Frontal cortex (tissue), 4 donors: Measurements from ENCODE around the gene CTNNA3. TPM values are rescaled to one million over a fixed set of nuclear protein-coding genes. Genes with fewer than 3 reads are reported as not detected.
"Not testable (repeated sequence)": the region's sequence is repeated elsewhere in the genome, so short reads cannot be mapped to it uniquely, and the experiment has no call there.

Source experiments
- DNase-seq, 2 donors: peaks; one replicate each; pipeline ENCODE4 v3.0.0; 2012; ENCODE audit warnings: low spot score in 2 of 2
- FAIRE-seq: peaks from 2 replicates; lab custom pipeline; 2012; peaks lifted over from hg19 to GRCh38; lab: Jason Lieb, UNC
- total RNA-seq: library from RNA; depleted of rRNA; stranded (reverse); fragments of >200 nt; gene quantifications from one replicate; pipeline ENCODE4 v1.2.3, GENCODE V29; 2014
- donor health status: control.
- donor health status: control.
- donor health status: control.

The CTNNA3 gene
- total RNA-seq, 1 donor from 2014 or later = 2.0 TPM

DNA sequence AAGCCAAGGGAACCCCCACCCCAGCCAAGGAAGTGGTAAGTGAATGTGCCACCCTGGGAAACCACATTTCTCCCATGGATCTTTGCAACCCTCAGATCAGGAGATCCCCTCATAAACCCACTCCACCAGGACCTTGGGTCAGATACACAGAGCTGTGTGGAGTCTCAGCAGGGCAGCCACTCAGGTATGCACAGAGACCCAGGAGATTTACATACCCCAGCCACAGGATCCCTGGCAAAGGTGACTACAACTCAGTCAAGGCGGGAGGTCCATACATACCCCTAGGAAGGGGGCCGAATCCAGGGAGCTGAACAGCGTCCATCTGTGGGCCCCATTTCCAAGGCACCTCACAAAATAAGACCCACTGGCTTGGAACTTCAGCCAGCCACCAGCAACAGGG is 293.4 kb downstream of the CTNNA3 start:
- FAIRE-seq = no peak
- no peak for DNase-seq

DNA sequence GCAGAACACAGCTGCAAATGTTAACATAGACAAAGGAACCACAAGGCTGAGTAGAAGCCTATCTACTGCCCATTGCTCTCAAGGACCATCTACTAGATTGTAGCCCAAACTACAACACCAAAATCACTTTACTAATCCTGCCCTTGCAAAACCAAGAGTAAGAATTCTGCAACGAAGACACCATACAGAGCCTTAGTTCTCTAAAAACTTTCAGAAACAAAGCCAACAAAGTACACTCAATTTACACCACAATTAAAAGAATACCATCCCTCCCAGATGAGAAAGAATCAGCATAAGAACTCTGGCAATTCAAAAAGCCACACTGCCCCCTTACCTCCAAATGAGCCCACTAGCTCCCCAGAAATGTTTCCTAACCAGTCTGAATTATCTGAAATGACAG is 294.3 kb downstream of the CTNNA3 start:
- FAIRE-seq = no peak
- DNase-seq = no peak

DNA sequence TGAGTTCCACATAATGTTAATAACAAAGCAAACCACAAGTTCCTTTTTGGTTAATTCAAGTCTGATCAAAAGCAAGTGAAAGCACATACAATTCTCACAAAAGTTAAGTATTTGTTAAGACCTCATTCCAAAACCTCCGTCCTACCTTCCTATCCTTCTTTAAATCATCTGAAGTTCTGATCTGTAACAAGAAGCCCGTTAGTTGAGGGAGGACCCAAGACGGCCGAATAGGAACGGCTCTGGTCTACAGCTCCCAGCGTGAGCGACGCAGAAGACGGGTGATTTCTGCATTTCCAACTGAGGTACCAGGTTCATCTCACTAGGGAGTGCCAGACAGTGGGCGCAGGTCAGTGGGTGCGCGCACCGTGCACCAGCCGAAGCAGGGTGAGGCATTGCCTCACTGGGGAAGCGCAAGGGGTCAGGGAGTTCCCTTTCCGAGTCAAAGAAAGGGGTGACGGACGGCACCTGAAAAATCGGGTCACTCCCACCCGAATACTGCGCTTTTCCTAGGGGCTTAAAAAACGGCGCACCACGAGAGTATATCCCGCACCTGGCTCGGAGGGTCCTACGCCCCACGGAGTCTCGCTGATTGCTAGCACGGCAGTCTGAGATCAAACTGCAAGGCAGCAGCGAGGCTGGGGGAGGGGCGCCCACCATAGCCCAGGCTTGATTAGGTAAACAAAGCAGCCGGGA is 309.0 kb downstream of the CTNNA3 start:
- FAIRE-seq = not testable (repeated sequence)

DNA sequence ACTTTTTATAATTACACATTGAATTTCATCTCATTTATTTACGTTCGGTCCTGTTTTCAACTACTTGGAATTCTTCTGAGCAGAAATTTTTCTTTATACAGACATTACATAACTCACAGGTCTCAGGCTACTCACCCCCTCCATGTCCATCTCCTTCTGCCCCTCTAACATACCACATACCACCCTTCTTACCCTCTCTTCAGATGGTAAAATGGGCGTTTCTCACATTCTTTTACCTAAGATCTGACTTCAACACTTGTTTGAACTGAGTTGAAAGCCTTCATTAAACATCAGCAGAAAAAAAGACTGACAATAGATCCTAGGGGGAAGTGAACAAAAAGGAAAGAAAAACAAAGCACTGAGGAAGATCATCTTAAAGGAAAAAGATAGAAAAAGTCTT is 309.7 kb downstream of the CTNNA3 start:
- no peak for DNase-seq
- no peak for FAIRE-seq

More for the DNA sequence above, 309.0 kb downstream of the CTNNA3 start:
- not testable (repeated sequence) for DNase-seq

DNA sequence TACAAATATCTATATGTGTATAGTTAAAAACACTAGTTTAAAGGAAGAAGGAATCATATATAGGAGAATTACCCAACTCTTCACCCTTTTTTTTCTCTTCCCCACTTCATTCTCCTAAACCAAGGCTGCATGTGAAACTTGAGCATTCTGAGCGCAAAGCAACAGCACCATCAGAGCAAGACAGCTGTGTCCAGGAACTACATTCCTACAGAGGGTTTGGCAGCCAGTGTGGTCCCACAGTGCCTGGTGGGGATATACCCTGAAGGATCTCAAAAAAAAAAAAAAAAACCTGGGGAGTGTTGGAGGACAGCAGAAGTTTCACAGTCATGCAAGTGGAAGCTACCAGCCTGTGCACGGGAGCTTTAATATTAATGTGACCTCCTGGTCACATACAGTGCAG is 310.4 kb downstream of the CTNNA3 start:
- DNase-seq = no peak
- no peak for FAIRE-seq

DNA sequence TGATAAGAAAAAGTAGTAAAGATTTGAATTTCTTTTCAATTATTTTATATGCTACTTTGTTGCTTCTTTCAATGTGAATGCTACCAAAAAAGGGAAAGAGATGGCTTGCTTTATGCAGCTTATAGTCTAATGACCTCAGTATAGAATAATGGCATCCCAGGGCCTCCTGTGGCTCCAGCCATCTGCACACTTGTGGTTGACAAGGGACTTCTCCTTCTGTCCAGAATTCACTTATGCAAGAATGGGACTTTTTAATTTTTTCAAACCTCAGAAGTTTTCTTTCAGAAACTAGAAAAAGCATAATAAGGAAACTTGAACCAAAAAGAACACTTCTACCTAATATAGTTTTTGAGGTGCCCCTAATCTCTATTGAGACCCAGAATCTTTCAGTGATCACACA is 310.9 kb downstream of the CTNNA3 start:
- DNase-seq = no peak
- no peak for FAIRE-seq

DNA sequence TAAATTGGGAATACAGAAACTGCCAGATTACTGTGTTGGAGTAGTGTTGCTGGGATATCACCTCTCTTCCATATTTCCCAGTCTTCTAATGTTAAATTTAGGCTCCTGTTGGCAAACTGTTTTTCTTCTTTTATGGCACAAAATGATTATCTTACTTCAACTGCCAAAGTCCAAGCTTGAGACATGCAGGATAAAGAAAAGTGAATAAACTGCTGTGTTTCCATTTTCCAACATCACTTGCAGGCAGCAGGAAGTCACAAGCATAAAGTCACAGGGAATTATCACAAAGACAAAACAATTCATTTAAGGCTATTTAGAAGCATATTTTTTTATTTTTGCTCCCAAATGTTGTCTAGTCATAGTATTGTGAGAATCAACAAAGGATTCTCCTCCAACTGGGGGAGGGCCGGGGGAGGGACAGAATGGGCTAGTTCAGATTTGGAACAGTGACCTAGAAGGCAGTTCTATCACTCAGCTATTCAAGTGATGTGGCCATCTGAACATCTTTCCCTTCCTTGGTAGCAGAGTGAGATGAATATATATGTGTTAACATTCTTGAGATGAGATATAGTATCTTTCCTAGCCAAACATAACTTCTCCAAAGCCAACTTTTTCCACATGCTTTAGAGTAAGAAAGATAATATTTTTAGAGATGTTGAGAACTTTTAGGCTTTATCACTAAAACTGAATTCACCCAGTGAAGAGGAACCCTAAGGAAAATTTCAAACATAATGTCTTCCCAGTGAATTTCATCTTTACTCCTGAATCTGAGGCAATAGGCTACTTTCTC is 364.7 kb downstream of the CTNNA3 start:
- no peak for DNase-seq
- FAIRE-seq = no peak

DNA sequence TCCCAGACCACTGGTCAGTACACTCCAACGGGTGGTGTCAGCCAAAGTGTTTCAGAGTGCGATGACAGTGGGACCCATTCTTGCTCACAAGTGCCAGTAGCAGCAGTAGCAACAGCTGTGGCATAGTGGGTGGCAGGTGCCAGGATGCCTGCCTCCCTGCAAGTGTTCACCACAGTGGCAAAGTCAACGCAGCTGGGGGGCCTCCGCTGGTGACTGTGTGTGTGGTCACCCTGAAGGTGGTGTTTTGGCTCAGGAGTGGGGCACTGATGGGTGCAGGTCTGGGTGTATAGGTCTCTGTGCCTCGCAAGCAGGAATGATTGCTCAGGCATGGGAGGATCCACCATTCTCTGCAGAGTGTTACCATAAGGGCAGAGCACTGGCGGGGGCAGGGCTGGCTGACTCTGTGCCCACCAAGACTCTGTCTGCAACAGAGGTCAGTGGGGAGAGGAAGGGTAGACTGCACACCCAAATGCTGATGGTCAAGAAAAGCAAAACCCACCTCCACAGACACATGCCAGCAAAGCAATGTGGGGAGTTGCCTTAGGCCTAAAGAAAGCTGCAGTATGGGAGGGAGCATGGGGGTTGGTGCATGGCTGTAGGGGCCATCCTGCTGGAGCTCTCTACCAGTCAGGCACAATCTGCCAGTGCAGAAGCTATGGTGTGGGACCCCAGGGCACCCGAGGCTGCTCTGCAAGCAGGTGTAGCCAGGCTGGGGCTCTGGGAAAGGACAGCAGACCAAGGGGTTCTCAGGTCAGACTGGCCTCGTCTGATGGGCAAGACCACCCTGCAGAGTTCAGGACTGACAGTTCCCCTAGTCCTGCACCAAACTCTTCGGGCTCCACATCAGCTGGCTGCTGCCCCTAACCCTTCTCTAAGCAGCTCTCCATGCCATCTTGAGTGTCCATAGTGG is 368.1 kb downstream of the CTNNA3 start:
- DNase-seq (no peak), FAIRE-seq (no peak)

DNA sequence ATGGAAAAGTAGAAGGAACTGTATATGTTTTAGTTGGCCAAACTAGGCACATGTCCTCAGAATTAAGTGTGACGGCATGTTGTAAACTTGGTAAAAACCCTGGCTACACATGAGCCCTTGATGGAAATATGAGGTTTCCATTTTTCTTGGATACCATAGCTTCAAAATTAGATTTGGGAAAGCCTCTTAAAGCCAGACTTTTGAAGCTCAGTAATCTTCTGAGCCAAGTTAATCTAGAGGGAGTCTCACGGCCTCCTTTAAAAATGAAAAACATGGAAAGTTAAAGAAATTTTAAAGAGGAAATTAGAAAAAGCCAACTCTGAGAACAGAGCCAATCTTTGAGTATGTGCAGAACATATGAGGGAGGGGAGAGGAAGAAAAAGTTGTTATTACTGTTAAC is 376.0 kb downstream of the CTNNA3 start:
- DNase-seq = no peak
- no peak for FAIRE-seq

DNA sequence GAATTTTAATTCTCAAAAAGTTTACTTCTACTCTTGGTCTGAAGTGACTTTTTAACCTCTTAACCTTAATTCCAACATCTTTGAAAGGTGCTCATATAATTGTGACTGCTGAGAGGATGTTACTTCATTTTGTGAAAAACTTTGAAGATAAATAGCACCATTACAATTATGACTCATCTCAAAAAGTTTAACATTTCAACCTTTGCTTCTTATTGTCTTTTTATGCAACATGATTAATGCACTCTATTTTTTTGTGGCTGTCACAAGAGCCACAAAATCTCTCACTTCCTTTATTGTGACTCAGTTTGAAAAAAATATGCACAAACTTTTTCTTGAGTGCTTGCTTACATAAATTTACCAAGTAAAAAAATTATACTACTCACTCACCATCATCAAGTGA is 387.1 kb downstream of the CTNNA3 start:
- no peak for DNase-seq
- FAIRE-seq = no peak

DNA sequence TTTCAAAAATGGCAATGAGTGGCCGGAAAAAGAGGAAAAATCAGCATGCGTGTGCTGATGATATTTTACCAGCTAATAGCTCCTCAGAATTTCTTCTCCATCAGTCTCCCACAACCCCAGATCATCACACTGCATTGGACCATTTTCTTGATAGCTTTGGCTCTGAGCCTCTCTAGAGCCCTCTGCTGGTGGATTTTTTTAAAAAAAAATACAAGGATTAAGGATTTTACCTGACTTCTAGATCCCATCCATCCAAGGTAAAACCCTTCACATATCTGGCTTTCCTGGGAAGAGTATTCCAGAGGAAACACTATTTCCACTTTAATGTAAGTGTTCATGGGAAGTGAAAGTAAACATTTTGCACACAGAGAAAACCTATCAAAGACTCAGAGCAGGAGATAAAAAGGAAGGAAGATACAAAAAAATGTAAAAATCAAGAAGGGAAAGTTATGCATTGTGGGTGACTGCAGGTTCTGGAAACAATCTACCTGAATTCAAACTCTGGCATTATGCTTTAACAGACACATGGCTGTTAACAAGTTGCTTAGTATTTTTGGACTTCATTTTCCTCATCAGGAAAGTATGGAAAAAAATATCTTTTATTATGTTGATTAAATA is 389.3 kb downstream of the CTNNA3 start:
- FAIRE-seq = no peak
- peak in 1 of 2 donors; percentile 9 for DNase-seq

DNA sequence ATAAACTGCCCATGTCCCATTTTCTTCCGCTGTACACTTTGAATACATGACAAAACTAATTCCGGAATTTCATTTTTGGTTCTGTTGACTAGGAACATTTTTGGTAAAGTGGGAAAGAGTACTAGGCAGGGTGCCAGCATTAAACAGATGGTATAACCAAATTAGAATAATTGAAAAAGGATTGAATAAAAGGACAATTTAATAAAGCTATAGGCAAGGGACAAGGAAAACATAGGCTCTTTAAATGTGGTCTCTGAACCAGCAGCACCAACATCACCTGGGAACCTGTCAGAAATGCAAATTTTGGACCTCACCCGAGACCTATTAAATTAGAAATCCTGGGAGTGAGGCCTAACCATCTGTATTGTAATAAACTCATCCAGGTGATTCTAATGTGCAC is 393.3 kb downstream of the CTNNA3 start:
- DNase-seq = no peak
- FAIRE-seq = no peak

DNA sequence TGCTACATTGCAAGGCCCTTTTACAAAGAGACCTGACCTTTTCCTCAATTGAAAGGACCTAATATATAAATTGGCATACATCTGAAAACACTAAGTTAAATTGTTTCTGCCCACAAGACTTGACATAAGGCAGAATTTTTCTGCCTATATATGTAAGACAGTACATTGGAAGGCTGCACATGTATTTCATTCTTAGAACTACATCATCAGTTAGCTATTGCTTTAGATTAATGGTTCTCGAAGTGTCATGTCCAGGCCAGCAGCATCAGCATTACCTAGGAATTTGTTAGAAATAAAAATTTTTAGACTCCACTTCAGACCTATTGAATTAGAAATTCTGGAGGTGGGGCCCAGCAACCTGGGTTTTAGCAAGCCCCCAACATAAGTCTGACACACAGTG is 396.2 kb downstream of the CTNNA3 start:
- no peak for DNase-seq
- FAIRE-seq = no peak

DNA sequence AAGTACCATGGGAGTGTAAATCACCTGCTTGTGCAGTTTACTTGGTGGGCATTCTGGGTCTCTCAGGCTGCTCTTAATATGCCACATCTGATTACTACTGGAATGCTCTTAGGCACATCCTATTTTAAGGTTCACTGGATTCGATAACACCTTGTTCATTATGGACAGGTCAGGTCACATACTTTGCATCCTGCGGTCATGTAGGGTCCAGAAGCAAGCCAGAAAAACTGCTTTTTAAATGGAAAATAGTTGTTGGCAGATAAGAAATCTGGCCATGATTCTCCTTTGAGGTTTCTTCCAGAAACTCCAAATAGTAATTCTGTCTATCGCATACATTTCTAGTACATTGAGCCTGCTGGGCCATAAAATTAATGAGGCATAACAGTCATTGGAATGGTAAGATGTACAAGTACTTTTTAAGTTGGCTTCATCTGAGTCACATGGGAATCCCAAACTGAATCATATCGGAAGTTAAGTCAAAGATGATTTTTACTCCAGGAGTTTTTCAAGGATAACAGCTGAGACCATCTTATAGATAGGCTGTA is 398.3 kb downstream of the CTNNA3 start:
- DNase-seq (no peak), FAIRE-seq (no peak)

DNA sequence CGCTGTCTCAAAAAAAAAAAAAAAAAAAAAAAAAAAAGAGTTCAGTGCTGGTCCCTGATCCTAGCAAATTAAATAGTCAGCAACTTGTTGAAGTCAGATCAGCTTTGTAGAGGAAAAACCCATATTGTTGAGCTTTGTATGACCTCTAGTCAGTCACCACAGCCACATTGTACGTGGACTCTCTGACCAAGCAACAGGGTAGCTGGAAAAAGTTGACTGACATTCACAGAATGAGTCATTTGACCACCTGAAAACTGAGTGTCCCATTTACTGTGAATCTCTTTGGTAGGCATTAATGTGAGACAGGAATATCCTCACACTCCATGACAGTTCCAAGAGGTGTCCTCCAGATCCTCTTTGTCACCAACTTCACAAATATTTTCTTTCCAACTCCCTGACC is 399.1 kb downstream of the CTNNA3 start:
- no peak for DNase-seq
- FAIRE-seq = no peak

DNA sequence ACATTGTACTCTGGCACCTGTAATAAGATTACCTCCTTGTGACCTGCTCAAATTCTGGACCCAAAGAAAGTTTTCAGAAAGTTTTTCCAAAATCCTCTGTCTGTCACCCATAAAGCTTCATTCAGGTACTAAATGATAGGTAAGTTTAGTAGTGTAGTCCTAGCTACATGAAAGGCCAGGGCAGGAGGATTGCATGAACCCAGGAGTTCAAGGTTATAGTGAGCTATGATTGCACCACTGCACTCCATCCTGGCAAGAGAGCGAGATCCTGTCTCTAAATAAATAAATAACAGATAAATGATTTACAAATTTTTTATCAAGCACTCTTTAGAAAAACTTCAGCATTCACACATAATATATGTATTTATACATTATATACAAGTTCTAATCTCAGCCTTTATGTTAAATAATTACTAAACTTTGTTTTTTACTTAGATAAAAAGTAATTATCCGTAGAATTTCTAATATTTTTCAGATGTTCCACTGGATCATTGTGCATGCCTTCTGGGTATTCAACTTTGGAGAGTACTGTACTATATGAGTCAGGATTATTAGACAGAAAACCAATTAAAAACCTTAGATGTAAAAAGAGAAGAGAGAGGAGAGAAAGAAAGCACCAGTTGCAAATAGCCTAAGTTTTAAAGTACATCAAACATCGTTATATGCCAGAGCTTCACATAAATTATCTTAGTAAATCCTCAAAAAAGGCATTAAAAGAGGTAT is 407.1 kb downstream of the CTNNA3 start:
- no peak for DNase-seq
- FAIRE-seq = no peak

DNA sequence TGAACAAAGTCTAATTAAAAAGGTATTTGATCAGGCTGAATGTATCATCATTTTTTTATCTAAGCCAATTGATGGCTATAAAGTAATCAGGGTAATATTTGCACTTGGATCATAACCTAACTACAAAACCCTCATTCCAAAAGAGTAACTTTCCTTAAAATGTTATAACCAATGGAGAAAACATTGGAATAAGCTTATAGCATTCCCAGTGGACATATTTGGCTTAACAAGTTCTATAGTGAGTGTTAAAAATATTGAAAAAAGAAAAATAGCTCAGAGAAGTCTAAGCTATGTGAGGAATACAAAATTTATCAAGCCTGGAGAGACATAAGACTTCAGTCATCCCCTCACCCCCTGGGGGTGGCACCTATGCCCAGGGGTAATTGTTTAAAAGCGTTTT is 411.4 kb downstream of the CTNNA3 start:
- no peak for FAIRE-seq
- no peak for DNase-seq

DNA sequence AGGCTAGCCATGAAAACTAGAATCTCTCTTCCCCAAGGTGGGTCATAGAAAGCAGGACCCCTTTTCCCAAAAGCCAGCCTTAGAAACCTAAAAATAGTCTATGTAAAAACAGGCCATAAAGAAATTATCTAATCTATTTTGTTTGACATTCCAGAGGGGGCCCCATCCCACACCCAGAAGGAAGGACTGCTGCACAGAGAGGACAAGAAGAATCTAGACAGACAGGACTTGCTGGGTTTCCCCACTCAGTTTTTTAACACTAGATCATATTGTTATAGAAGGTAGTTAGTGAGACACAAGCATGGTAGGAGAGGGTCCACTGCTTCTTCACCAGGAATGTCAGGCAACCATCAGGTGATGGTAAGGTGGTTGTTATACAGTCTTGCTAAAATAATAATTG is 413.1 kb downstream of the CTNNA3 start:
- no peak for FAIRE-seq
- no peak for DNase-seq

DNA sequence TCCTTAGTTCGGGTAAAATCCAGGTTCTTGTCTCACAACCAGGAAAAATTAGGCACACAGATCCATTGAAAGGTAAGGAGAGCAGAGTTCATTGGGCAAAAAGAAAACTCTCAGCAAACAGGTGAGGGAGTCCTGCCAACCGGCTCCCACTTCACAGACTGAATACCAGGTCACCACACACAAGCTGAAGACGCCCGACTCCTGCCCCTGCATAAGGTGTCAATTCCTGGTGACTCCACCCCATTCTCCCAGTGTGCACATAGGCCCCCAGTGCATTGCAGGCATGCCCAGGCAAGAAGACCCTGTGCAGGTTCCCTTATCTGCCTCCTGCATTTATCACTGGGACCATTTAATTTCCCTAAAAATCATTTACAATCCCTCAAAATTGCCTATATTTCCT is 415.6 kb downstream of the CTNNA3 start:
- DNase-seq (no peak), FAIRE-seq (no peak)
